GM12878 (cell line): ENCODE data around the gene PLCB4. TPM values are rescaled to one million over a fixed set of nuclear protein-coding genes. Genes with fewer than 3 reads are reported as not detected.

ENCODE experiments used
- ATAC-seq: fragments of 200-7000 bp; cut with Tn5 transposase; 3 replicates; pipeline ENCODE4 v1.9.1; 2020; ENCODE audit warnings: mild to moderate bottlenecking, moderate library complexity
- BruUV-seq: library from RNA; stranded (reverse); fragments of 400-500 nt; replicated peaks from 2 replicates; lab custom pipeline; 2021; lab: Mats Ljungman, UMichigan
- CTCF ChIA-PET: fragments of 300-600 bp; sonication (Branson Sonifier 250); formaldehyde crosslinking; extraction: SDS; loops from one replicate; lab custom pipeline; 2021; ENCODE audit warnings: inconsistent platforms; lab: Yijun Ruan, JAX
- POLR2A ChIA-PET: fragments of 350-600 bp; formaldehyde crosslinking; extraction: SDS; loops from one replicate; lab custom pipeline; 2021; ENCODE audit warnings: inconsistent platforms; lab: Charles Lee
- RAD21 ChIA-PET: fragments of 300-600 bp; sonication (Branson Sonifier 250); formaldehyde crosslinking; loops from one replicate; lab custom pipeline; 2023; ENCODE audit warnings: antibody characterized with exemption; ENCODE audit not compliant: unreplicated experiment; lab: Charles Lee
- SMC1A ChIA-PET: fragments of 300-600 bp; sonication (Branson Sonifier 250); formaldehyde crosslinking; loops from one replicate; lab custom pipeline; 2023; ENCODE audit not compliant: unreplicated experiment, uncharacterized antibody; lab: Charles Lee
- DNase-seq: peaks from one replicate; pipeline ENCODE4 v3.0.0-alpha.2; 2011; ENCODE audit warnings: low read depth, low spot score
- FAIRE-seq: peaks from 3 replicates; lab custom pipeline; 2011; peaks lifted over from hg19 to GRCh38; lab: Jason Lieb, UNC
- H2AFZ ChIP-seq: 2 replicates; pipeline ENCODE4 v1.6.0; 2011; ENCODE audit warnings: low read depth, low read length, control low read depth; ENCODE audit not compliant: control insufficient read depth
- H3K27ac ChIP-seq: 2 replicates; pipeline ENCODE4 v1.5.1; 2011; ENCODE audit warnings: control low read depth; ENCODE audit not compliant: control insufficient read depth, insufficient read depth
- H3K27me3 ChIP-seq, 2 experiments: replicated peaks in 1 of 2; 2 replicates each; pipeline versions ENCODE4 v1.6.0 to v1.6.1; 2011; ENCODE audit warnings: low read length in 1 of 2; ENCODE audit not compliant: control insufficient read depth in 2 of 2, insufficient read depth in 2 of 2
- H3K36me3 ChIP-seq, 2 experiments: 2 replicates each; pipeline ENCODE4 v1.5.1; 2011; ENCODE audit warnings: low read length in 1 of 2; ENCODE audit not compliant: control insufficient read depth in 2 of 2, insufficient read depth in 2 of 2
- H3K4me1 ChIP-seq: 2 replicates; pipeline ENCODE4 v1.6.1; 2011; ENCODE audit warnings: mild to moderate bottlenecking, low read length, moderate library complexity, mixed read lengths; ENCODE audit not compliant: control insufficient read depth, insufficient read depth
- H3K4me2 ChIP-seq: 2 replicates; pipeline ENCODE4 v1.6.0; 2011; ENCODE audit warnings: control low read depth; ENCODE audit not compliant: control insufficient read depth, insufficient read depth
- H3K4me3 ChIP-seq: fragments of 200-600 bp; sonication (generic); 2 replicates; pipeline ENCODE4 v1.5.1; 2016
- H3K79me2 ChIP-seq: 2 replicates; pipeline ENCODE4 v1.6.0; 2011; ENCODE audit warnings: low read length; ENCODE audit not compliant: control insufficient read depth, insufficient read depth
- H3K9ac ChIP-seq: 2 replicates; pipeline ENCODE4 v1.8.0; 2011; ENCODE audit warnings: low read length, control low read depth, mixed read lengths; ENCODE audit not compliant: control insufficient read depth, insufficient read depth
- H3K9me3 ChIP-seq: replicated peaks from 3 replicates; pipeline ENCODE4 v1.5.1; 2011; ENCODE audit warnings: mild to moderate bottlenecking, low read length; ENCODE audit not compliant: control insufficient read depth, insufficient read depth
- H4K20me1 ChIP-seq: 2 replicates; pipeline ENCODE4 v1.6.0; 2011; ENCODE audit not compliant: control insufficient read depth, insufficient read depth
- CBX3 ChIP-seq: fragments of 200-600 bp; sonication (generic); IDR thresholded peaks from 2 replicates; pipeline ENCODE4 v1.6.1; 2016; ENCODE audit warnings: low read depth, borderline replicate concordance
- IRF4 ChIP-seq: IDR thresholded peaks from 2 replicates; pipeline ENCODE4 v1.6.1; 2011; ENCODE audit warnings: low read depth, low read length
- NFYB ChIP-seq: IDR thresholded peaks from 2 replicates; pipeline ENCODE4 v1.6.1; 2011; ENCODE audit warnings: low read depth, mild to moderate bottlenecking, low read length, improper control_type of control experiment, moderate library complexity; ENCODE audit not compliant: insufficient read depth
- NRF1 ChIP-seq: conservative IDR thresholded peaks from 2 replicates; pipeline ENCODE4 v1.6.1; 2011; ENCODE audit warnings: mild to moderate bottlenecking, low read depth, low read length, improper control_type of control experiment
- TAF1 ChIP-seq: IDR thresholded peaks from 2 replicates; pipeline ENCODE4 v1.6.1; 2011; ENCODE audit warnings: mild to moderate bottlenecking, low read depth, low read length, borderline replicate concordance
- TARDBP ChIP-seq: IDR thresholded peaks from 2 replicates; pipeline ENCODE4 v1.6.1; 2016; ENCODE audit warnings: borderline replicate concordance
- TCF12 ChIP-seq: IDR thresholded peaks from 2 replicates; pipeline ENCODE4 v1.6.1; 2011; ENCODE audit warnings: low read depth, mild to moderate bottlenecking, low read length
- ZNF274 ChIP-seq: IDR thresholded peaks from one replicate; pipeline ENCODE4 v1.8.0; 2011; ENCODE audit not compliant: insufficient read length, insufficient read depth
- in situ Hi-C: fragments of 300-500 bp; cut with MboI; formaldehyde crosslinking; loops from 9 replicates; pipeline ENCODE4 v1.14.3; 2018; ENCODE audit warnings: mixed read lengths
- intact Hi-C: fragments of 100-400 bp; cut with micrococcal nuclease; formaldehyde crosslinking; loops from one replicate; pipeline ENCODE4 v1.14.2; 2022; ENCODE audit not compliant: unreplicated experiment
- polyA plus RNA-seq, 11 experiments: library from polyadenylated mRNA; depleted of rRNA in 4 of 11; unstranded in 6 of 11; stranded (reverse) in 5 of 11; fragments of >200 nt; fragmentation: Nextera tagmentation in 4 of 11; fragmentation: Illumina TruSeq in 1 of 11; extraction: Ambion mirVana in 4 of 11; extraction: Trizol in 1 of 11; gene quantifications; 1 replicate in 1 of 11; 2 replicates in 10 of 11; pipeline versions ENCODE4 v1.2.1 to v1.2.3, GENCODE V29; 2011 to 2016; ENCODE audit warnings: inconsistent platforms in 2 of 11, missing spikeins in 2 of 11, low read depth in 1 of 11
- total RNA-seq, 4 experiments: library from RNA; depleted of rRNA in 3 of 4; stranded (reverse); fragments of >200 nt in 3 of 4; fragmentation: Illumina TruSeq in 1 of 4; extraction: Trizol in 1 of 4; gene quantifications; 2 replicates each; pipeline versions ENCODE4 v1.2.1 to v1.2.3, GENCODE V29; 2013 to 2021
- TF ChIP-seq, protein P1 (sequence below): fragments of 450-650 bp; IDR thresholded peaks from 2 replicates; pipeline ENCODE4 v1.6.1; 2017; ENCODE audit warnings: low read depth, mild to moderate bottlenecking, moderate library complexity

The PLCB4 gene
- total and polyA plus RNA-seq, 10 of the 15 experiments (the other 5 are each of a cell fraction or from before 2014, with no cell fraction given) = not detected

DNA sequence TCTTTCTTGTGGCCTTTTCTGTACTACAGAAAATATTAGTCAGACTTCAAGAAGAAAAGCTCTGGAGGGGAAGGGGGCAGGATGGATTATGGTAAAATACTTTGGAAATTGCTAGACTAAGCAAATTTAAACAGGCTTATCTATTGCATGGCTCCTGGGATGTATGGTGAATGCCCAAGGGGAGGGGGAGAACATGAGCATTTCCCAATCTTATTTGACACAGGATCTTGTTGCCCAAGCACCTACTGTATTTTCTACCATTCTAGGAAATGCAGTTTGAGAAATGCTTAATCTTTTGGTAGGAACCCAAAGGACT lies 359.4 kb downstream of the PLCB4 start (continued):
- TF ChIP-seq TAF1 = no peak

DNA sequence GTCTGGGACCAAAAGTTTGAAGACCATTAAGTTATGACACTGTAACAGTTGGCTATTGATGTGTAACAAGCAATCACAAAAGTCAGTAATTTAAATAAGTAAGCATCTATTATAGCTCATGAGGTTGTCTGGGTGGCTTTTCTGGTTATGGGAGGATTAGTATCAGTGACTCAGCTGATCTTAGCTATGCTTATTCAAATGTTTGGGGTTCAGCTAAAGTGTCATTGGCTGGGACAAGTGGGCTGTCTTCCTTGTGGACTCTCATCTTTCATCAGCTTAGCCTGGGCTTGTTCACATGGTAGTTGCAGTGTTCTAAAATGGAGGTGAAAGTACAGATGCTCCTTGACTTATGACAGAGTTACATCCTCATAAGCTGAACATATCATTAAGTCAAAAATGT lies 370.9 kb downstream of the PLCB4 start:
- H3K9me3 ChIP-seq = peaks cover 5% of the 10 kb centered on the region; the same call in 2 of the 3 replicates
- no TSS peak for BruUV-seq
- H4K20me1 ChIP-seq = no peaks in the 10 kb centered on the region
- SMC1A ChIA-PET = no interaction called here
- no peak overlapping the region for H2AFZ ChIP-seq
- H3K79me2 ChIP-seq = no peaks in the 10 kb centered on the region
- POLR2A ChIA-PET = no interaction called here
- no peak for TF ChIP-seq CBX3
- TF ChIP-seq, protein P1, sequence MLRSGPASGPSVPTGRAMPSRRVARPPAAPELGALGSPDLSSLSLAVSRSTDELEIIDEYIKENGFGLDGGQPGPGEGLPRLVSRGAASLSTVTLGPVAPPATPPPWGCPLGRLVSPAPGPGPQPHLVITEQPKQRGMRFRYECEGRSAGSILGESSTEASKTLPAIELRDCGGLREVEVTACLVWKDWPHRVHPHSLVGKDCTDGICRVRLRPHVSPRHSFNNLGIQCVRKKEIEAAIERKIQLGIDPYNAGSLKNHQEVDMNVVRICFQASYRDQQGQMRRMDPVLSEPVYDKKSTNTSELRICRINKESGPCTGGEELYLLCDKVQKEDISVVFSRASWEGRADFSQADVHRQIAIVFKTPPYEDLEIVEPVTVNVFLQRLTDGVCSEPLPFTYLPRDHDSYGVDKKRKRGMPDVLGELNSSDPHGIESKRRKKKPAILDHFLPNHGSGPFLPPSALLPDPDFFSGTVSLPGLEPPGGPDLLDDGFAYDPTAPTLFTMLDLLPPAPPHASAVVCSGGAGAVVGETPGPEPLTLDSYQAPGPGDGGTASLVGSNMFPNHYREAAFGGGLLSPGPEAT = no peak
- no peak for TF ChIP-seq NFYB
- no peak for TF ChIP-seq TCF12
- TF ChIP-seq NRF1 = no peak
- TF ChIP-seq TARDBP = no peak
- TF ChIP-seq ZNF274 = no peak
- no peak for TF ChIP-seq IRF4
- no peak overlapping the region for H3K4me2 ChIP-seq
- in situ Hi-C loops = no loop called here
- ATAC-seq = no peak
- RAD21 ChIA-PET = no interaction called here
- no peak overlapping the region for H3K9ac ChIP-seq
- no peak for DNase-seq
- H3K27me3 ChIP-seq = no peaks in the 10 kb centered on the region
- no peaks in the 10 kb centered on the region for H3K36me3 ChIP-seq
- CTCF ChIA-PET = interaction anchor here (0.6 to 1.6 kb wide), 3 partner anchors 9 to 31 kb away, joined by 3 to 6 read pairs (median 5); no protein-coding TSS in a partner anchor
- no peak for FAIRE-seq
- H3K4me1 ChIP-seq = 0 out of 2 replicates have a peak, but pooled peaks cover 3% of the 10 kb centered on the region
- no peak overlapping the region for H3K4me3 ChIP-seq
- no peak overlapping the region for H3K27ac ChIP-seq
- intact Hi-C loops = no loop called here
